Mucosa of stomach (tissue), 1 donor: Measurements from ENCODE around the gene TTN.

Experiments used
- H3K27me3 ChIP-seq: one replicate; pipeline ENCODE4 v1.7.0; 2013; ENCODE audit warnings: mild to moderate bottlenecking, low read length; ENCODE audit not compliant: control insufficient read depth, insufficient read depth
- H3K36me3 ChIP-seq: one replicate; pipeline ENCODE4 v1.7.0; 2013; ENCODE audit warnings: low read length; ENCODE audit not compliant: control insufficient read depth, insufficient read depth
- H3K4me1 ChIP-seq: one replicate; pipeline ENCODE4 v1.7.0; 2013; ENCODE audit warnings: mild to moderate bottlenecking, low read length; ENCODE audit not compliant: control insufficient read depth, insufficient read depth
- H3K4me3 ChIP-seq: one replicate; pipeline ENCODE4 v1.7.0; 2013; ENCODE audit warnings: low read length
- H3K9ac ChIP-seq: one replicate; pipeline ENCODE4 v1.7.0; 2013; ENCODE audit warnings: mild to moderate bottlenecking, low read length, moderate library complexity
- H3K9me3 ChIP-seq: one replicate; pipeline ENCODE4 v1.7.0; 2013; ENCODE audit warnings: mild to moderate bottlenecking, low read length, moderate library complexity; ENCODE audit not compliant: control insufficient read depth
- donor health status: Pancreatic carcinoma.

The TTN gene

GRCh38 chr2:178630581-178630980 is 176.6 kb downstream of the TTN start:
- Histone ChIP-seq H3K4me3 (no peak overlapping the region), H3K9ac (no peak overlapping the region), H3K27me3 (no peaks in the 10 kb centered on the region), H3K4me1 (no peaks in the 10 kb centered on the region), H3K36me3 (no peaks in the 10 kb centered on the region), H3K9me3 (no peaks in the 10 kb centered on the region)

- no peak overlapping the region for H3K4me3 ChIP-seq
- no peak overlapping the region for H3K9ac ChIP-seq
- H3K36me3 ChIP-seq: no peaks in the 10 kb centered on the region
- H3K4me1 ChIP-seq: no peaks in the 10 kb centered on the region
- H3K9me3 ChIP-seq: no peaks in the 10 kb centered on the region
- H3K27me3 ChIP-seq: no peaks in the 10 kb centered on the region
Observed at GRCh38 chr2:178629463-178629862, 177.8 kb downstream of the TTN start.

- Histone ChIP-seq H3K9ac (no peak overlapping the region), H3K36me3 (no peaks in the 10 kb centered on the region), H3K27me3 (no peaks in the 10 kb centered on the region), H3K4me3 (no peak overlapping the region), H3K4me1 (no peaks in the 10 kb centered on the region), H3K9me3 (no peaks in the 10 kb centered on the region)
Observed at GRCh38 chr2:178628605-178629004, 178.6 kb downstream of the TTN start.

GRCh38 chr2:178627401-178627800 is 179.8 kb downstream of the TTN start:
- Histone ChIP-seq H3K4me3 (no peak overlapping the region), H3K27me3 (no peaks in the 10 kb centered on the region), H3K4me1 (no peaks in the 10 kb centered on the region), H3K9me3 (no peaks in the 10 kb centered on the region), H3K36me3 (no peaks in the 10 kb centered on the region), H3K9ac (no peak overlapping the region)

- Histone ChIP-seq H3K4me1 (no peaks in the 10 kb centered on the region), H3K9ac (no peak overlapping the region), H3K4me3 (no peak overlapping the region), H3K9me3 (no peaks in the 10 kb centered on the region), H3K36me3 (no peaks in the 10 kb centered on the region), H3K27me3 (no peaks in the 10 kb centered on the region)
Observed at GRCh38 chr2:178615969-178616368, 191.3 kb downstream of the TTN start.

- Histone ChIP-seq H3K36me3 (no peaks in the 10 kb centered on the region), H3K4me1 (no peaks in the 10 kb centered on the region), H3K4me3 (no peak overlapping the region), H3K9me3 (no peaks in the 10 kb centered on the region), H3K27me3 (no peaks in the 10 kb centered on the region), H3K9ac (no peak overlapping the region)
Observed at GRCh38 chr2:178602901-178603300, 204.3 kb downstream of the TTN start.

- Histone ChIP-seq H3K9me3 (no peaks in the 10 kb centered on the region), H3K4me1 (no peaks in the 10 kb centered on the region), H3K27me3 (no peaks in the 10 kb centered on the region), H3K4me3 (no peak overlapping the region), H3K36me3 (no peaks in the 10 kb centered on the region), H3K9ac (no peak overlapping the region)
Observed at GRCh38 chr2:178592655-178593054, 214.6 kb downstream of the TTN start.

GRCh38 chr2:178589335-178589734 is 217.9 kb downstream of the TTN start:
- Histone ChIP-seq H3K9me3 (no peaks in the 10 kb centered on the region), H3K4me1 (no peaks in the 10 kb centered on the region), H3K36me3 (no peaks in the 10 kb centered on the region)

GRCh38 chr2:178584666-178585065 is 222.6 kb downstream of the TTN start:
- H3K27me3 ChIP-seq: no peaks in the 10 kb centered on the region
- H3K36me3 ChIP-seq: no peaks in the 10 kb centered on the region
- no peaks in the 10 kb centered on the region for H3K4me1 ChIP-seq

More at GRCh38 chr2:178589335-178589734, 217.9 kb downstream of the TTN start:
- no peak overlapping the region for H3K9ac ChIP-seq
- H3K27me3 ChIP-seq: no peaks in the 10 kb centered on the region
- H3K4me3 ChIP-seq: no peak overlapping the region

GRCh38 chr2:178579006-178579405 is 228.2 kb downstream of the TTN start:
- no peaks in the 10 kb centered on the region for H3K4me1 ChIP-seq
- H3K4me3 ChIP-seq: no peak overlapping the region
- no peak overlapping the region for H3K9ac ChIP-seq
- no peaks in the 10 kb centered on the region for H3K9me3 ChIP-seq
- H3K27me3 ChIP-seq: no peaks in the 10 kb centered on the region
- no peaks in the 10 kb centered on the region for H3K36me3 ChIP-seq

More at GRCh38 chr2:178584666-178585065, 222.6 kb downstream of the TTN start:
- no peak overlapping the region for H3K9ac ChIP-seq
- H3K9me3 ChIP-seq: no peaks in the 10 kb centered on the region
- H3K4me3 ChIP-seq: no peak overlapping the region

GRCh38 chr2:178574789-178575188 is 232.4 kb downstream of the TTN start:
- Histone ChIP-seq H3K9me3 (no peaks in the 10 kb centered on the region), H3K9ac (no peak overlapping the region), H3K27me3 (no peaks in the 10 kb centered on the region), H3K4me1 (no peaks in the 10 kb centered on the region), H3K36me3 (no peaks in the 10 kb centered on the region), H3K4me3 (no peak overlapping the region)

GRCh38 chr2:178568227-178568626 is 239.0 kb downstream of the TTN start:
- no peak overlapping the region for H3K4me3 ChIP-seq
- no peak overlapping the region for H3K9ac ChIP-seq
- H3K36me3 ChIP-seq: no peaks in the 10 kb centered on the region
- no peaks in the 10 kb centered on the region for H3K4me1 ChIP-seq
- no peaks in the 10 kb centered on the region for H3K27me3 ChIP-seq
- no peaks in the 10 kb centered on the region for H3K9me3 ChIP-seq

GRCh38 chr2:178553047-178553446 is 254.2 kb downstream of the TTN start:
- Histone ChIP-seq H3K27me3 (no peaks in the 10 kb centered on the region), H3K4me3 (no peak overlapping the region), H3K4me1 (no peaks in the 10 kb centered on the region), H3K9ac (no peak overlapping the region), H3K9me3 (no peaks in the 10 kb centered on the region), H3K36me3 (no peaks in the 10 kb centered on the region)
